Measurements from ENCODE around the gene C7orf25.

C7orf25 gene

DNA sequence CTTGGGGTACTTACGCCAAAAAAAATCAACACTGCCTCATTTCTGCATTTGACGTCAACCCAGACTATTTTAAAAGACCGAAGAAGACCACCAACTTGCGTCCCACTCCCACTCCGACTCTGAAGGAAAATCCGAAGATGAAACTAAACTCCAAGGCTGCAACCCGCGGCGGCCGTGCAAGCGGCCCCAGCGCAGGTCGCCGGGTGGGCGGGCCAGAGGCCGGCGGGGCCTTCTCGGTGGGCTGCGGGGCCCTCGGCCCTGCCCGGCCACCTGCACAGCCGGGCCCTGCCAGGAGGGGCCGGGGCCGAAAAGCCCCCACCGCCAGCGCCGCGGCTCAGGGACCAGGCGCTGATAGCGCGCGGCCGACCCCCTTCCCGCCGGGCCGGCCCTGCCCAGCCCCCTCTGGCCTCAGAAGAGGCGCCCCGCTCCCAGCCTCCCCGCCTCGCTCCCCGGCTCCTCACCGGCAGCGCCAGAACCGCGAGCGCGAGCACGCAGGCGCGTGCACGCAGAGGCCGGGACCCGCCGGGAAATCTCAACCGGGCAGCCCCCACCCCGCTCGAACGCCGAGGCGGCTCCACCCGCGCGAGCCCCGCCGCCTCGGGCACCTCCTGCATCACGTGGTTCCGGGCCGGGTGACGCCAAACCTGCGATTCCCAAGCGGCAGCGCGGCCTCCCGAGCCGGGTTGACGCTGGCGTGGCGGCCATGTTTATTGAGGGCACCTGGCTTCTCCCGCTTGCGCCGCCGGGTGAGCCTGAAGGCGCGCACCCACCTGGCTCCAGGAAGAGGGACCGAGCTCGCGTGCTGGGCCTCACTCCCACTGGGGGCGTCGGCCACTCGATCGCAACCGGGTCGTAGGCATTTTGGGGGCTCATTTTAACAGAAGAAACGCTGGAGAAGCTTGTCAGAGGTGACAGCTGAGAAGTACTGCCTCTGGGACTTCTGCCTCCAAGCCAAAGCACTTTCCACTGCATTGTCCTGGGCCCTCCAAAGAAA is at the start of gene C7orf25:
Gene C7orf25, minus strand, starts transcription at position 617 of the 994 bp plus-strand sequence. CDS start 1,170 bp downstream, outside the sequence.
- peak; percentile 81 for DNase-seq (ENCODE audit: low read depth)

GRCh38 chr7:42961170-42961569 is 49.3 kb upstream of the C7orf25 start:
- no peak for DNase-seq (ENCODE audit: low read depth)

DNA sequence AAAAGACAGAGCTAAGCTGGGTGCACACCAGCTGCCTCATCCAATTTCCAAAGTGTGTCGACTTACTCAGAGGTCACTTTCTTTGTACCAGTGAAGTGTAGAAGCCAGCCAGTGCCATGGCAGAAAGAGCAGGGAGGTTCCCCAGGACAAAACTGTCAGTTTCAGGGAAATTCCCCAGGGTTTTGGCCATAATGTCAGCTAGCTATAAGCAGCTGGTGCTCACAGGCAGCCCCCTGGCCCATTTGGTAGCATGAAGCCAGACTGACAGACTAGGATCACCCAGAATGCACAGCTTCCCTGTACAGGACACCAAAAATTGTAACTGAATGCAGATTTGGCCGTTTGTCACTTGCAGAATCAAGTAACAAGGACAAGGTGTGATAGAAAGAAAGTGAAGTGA is 48.9 kb upstream of the C7orf25 start:
- DNase-seq (ENCODE audit: low read depth): no peak

GRCh38 chr7:42959549-42959948 is 47.7 kb upstream of the C7orf25 start:
- no peak for DNase-seq (ENCODE audit: low read depth)

DNA sequence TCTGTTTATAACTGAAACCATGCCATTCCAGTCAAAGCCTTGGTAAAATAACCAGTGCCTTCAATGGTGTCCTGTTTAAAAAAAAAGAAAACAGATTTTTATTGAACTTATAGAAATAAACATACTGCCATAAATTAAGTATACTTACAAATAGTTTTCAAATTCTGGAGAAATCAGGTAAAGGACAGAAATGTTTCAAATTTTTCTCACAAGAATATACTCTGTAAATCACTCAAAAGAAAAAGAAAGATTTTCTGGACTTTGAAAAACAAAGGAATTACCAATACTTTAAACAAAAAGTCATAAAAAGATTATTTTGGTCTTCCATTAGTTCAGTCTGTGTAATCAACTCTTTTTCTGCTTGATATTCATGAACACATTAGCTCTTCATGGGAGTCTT is 44.2 kb upstream of the C7orf25 start:
- DNase-seq (ENCODE audit: low read depth): no peak

GRCh38 chr7:42953994-42954393 is 42.1 kb upstream of the C7orf25 start:
- DNase-seq (ENCODE audit: low read depth): no peak

- no peak for DNase-seq (ENCODE audit: low read depth)
Observed at GRCh38 chr7:42952328-42952727, 40.5 kb upstream of the C7orf25 start.

DNA sequence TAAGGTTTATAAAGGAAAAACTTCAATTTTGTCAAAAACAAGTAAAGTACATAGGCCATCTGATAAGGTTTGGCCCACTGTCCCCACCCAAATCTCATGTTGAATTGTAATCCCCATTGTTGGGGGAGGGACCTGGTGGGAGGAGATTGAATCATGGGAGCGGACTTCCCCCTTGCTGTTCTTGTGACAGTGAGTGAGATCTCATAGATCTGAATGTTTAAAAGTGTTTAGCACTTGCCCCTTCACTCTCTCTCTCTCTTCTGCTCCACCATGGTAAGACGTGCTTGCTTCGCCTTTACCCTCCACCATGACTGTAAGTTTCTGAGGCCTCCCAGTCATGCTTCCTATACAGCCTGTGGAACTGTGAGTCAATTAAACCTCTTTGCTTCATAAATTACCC is 38.5 kb upstream of the C7orf25 start:
- no peak for DNase-seq (ENCODE audit: low read depth)

- no peak for DNase-seq (ENCODE audit: low read depth)
Observed at GRCh38 chr7:42947521-42947920, 35.7 kb upstream of the C7orf25 start.

DNA sequence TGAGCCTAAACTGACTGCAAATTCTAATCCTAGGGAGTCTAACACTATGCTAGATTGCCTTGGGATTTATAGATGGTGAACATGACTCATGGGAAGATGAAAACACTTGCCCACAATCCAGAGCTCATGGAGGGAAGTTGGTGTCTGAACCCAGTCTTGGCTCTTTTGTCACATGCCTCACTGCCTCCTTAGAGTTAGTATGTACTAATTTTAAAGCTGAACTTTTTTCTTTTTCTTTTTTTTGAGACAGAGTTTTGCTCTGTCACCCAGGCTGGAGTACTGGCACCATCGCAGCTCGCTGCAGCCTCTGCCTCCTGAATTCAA is 34.7 kb upstream of the C7orf25 start:
- DNase-seq (ENCODE audit: low read depth): no peak

DNA sequence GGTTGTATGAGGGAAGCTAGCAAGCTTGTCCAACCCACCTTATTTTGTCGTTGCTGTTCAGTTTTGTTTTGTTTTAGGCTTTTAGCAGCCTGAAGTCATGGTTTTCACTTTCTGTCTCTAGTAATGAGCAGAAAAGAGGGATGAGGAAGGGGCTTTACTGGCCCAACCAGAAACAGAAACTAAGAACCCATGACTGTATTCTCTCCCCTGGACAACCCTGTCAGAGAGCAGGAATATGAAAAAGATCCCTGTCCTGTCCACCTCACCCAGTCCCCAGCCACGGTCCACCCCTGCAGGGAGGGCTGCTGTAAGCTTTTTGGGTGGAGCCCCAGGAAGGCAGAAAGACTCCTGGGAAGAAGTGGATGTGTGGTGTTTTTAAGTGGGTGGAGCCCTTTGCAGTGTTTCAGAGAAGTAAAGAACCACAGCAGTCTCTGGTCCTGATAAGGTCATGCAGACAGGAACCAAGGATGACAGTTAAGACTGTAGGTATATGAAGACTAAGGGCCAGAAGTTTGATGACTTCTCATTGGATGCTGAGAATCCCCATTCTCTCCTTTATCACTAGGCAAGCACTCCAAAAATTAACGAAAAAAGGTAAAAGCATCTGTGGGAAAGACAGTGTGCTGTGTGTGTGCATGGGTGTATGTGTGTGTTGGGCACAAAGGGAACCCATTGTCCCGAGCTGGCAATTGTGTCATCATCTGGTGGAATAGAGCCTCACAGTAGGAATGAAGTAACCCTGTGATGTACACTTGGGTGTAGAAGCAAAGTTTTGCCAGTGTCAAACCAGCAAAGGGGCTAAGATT is 34.2 kb upstream of the C7orf25 start:
- no peak for DNase-seq (ENCODE audit: low read depth)

GRCh38 chr7:42940985-42941847 is 29.3 kb upstream of the C7orf25 start:
- peak; percentile 42 for DNase-seq (ENCODE audit: low read depth)

DNA sequence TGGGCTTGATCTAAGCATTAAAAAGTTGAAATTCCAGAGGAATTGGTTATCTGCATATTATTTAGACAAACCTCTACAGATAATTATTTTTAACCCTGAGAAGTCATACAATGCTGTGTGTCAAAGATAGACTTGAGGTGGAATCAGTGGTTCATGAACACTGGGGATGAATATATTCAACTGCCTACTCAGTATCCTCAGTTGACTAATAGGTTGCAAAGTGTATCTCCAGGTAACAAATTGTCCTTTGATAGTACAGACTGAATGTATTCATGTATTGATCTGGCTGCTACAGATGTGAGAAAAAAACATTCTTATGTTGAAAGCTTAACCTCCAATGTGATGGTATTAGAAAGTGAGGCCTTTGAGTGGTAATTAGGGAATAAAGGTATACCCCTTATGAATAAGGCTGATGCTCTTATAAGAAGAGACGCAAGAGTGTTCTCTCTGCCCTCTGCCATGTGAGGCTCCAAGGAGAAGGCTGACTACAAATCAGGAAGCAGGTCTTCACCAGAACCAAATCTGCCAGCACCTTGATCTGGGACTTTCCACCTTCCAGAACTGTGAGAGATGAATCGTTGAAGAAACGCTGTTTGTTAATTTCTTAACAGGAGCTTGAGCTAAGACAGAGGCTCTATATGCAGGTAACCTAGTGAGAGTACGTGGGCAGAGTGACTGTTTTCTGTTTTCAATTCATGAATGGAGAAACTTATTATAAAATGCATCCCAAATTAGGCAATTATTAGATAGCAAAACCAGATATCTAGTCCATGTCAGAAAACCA is 27.8 kb upstream of the C7orf25 start:
- no peak for DNase-seq (ENCODE audit: low read depth)

DNA sequence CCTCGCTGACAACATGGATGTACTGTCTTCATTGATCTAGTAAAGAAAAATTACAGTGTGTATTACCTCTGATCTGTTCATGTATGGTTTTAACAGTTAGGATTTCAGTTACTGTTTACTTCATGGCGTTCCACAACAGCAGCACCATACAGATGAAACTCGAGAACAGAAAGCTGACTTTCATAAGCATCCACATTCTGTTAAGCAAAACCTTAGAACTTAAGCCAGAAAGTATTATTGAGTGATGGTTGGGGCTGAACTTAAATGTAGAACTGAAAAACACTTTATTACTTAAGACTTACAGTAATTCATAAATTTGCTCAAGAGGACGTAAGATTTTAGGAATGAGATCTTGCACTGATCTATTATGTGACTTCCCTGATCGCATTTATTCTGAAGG is 24.0 kb upstream of the C7orf25 start:
- no peak for DNase-seq (ENCODE audit: low read depth)

DNA sequence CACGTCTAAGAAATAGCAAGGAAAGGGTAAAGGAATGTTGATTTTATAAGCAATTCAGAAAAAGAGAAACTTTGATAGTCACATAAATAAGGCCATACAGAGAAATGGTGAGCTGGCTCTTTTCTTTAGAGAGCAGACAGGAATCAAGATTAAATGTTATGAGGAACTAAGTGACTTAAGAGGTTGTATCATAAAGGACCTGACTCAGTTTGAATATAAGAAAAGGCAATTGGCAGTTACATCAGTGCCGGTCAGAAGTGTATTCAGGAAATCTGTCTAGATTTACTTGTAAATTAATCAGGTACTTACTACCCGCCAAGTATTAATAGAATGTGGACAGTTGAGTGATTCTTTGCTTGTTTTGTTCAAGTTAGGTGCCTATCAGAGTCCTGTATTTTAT is 22.4 kb upstream of the C7orf25 start:
- DNase-seq (ENCODE audit: low read depth): no peak

GRCh38 chr7:42932811-42933591 is 21.1 kb upstream of the C7orf25 start:
- DNase-seq (ENCODE audit: low read depth): no peak

DNA sequence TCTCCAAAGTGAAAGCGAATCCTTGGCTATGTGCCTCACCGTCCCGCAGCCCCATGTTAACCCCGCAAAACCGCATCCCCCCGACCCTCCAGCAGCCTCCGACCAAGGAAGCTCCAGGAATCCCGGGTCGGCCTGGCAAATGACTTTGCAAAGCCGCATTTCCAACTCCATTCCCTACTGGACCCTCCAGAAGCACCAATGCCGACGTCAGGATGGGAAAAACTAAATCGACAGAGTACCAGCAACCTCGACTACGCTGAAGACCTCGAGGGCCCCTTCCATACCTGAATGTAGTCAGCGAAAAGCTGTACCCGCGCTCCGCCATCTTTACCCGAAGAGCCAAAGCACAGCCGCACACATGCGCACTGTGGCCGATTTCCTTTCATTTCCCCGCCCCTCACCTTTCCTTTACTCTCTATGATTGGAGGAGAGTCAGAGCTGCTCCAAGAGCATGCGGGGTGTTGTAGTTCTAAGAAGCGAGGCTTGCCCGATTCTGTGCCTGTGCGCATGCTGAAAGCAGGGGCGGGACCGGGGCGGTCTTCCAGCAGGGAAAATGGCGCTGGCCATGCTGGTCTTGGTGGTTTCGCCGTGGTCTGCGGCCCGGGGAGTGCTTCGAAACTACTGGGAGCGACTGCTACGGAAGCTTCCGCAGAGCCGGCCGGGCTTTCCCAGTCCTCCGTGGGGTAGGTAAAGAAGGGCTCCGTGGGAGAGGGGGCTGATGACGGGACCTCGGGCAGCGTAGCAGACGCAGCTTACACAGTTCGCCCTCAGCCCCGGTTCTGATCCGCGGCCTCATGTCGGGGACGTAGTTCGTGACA is 20.2 kb upstream of the C7orf25 start, which contains the start of the genes MRPL32 and PSMA2:
Gene MRPL32, plus strand, starts transcription at position 543 of the 818 bp plus-strand sequence. Its CDS starts 11 bp downstream, at position 554.
Gene PSMA2, minus strand, starts transcription at position 341 of the 818 bp plus-strand sequence. Its CDS starts 16 bp downstream, at position 325.
- DNase-seq (ENCODE audit: low read depth): peak; percentile 71

DNA sequence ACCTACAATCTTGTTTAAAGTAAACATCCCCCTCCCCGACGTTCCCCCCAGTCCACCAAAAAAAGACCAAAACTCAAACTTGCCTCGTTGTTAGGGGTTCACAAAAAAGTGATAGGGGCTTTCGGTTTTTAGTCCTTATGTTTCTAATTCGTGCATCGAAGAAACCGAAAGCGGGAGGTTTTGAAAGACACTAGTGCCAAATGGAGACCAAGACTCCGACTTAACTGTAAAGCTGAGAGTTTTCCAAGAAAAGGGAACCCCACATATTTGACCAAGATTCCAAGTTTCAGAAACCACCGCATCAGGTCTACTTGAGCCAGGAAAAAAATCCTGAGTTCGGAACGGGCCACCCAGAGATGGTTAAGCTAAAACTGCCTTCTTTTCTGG is 19.6 kb upstream of the C7orf25 start:
- DNase-seq (ENCODE audit: low read depth): no peak

GRCh38 chr7:42930889-42931288 is 19.0 kb upstream of the C7orf25 start:
- DNase-seq (ENCODE audit: low read depth): no peak

All from stimulated activated CD8-positive, alpha-beta memory T cell treated with anti-CD3 and anti-CD28 coated beads, Interleukin-15, amount 100 ng/mL, for 24 hours (primary cell).